ENCODE measurements around the gene RBL2. TPM values are rescaled to one million over a fixed set of nuclear protein-coding genes. Genes with fewer than 3 reads are reported as not detected.

Gene RBL2
- polyA plus RNA-seq, 1 donor from 2014 or later: 146 TPM

GRCh38 chr16:53529513-53529912, 95.2 kb downstream of the RBL2 start:
- Histone ChIP-seq H3K9me3 (ENCODE audit: low read length) (no peaks in the 10 kb centered on the region), H4K20me1 (ENCODE audit: insufficient read depth) (no peaks in the 10 kb centered on the region), H3F3A (ENCODE audit: insufficient read depth, low read length, poor library complexity, severe bottlenecking) (no peaks in the 10 kb centered on the region), H3K79me2 (replicated peaks; ENCODE audit: insufficient read depth, low read length) (no peaks in the 10 kb centered on the region), H3K9me2 (ENCODE audit: insufficient read depth, low read length) (no peaks in the 10 kb centered on the region), H2AFZ (ENCODE audit: low read depth, low read length) (no peak overlapping the region), H3K27me3 (ENCODE audit: insufficient read depth, low read depth, low read length) (no peaks in the 10 kb centered on the region), H3K36me3 (ENCODE audit: insufficient read depth, low read length) (no peaks in the 10 kb centered on the region), H3K9ac (ENCODE audit: low read length) (no peak overlapping the region), H3K4me3 (ENCODE audit: low read length) (peak overlapping the region; percentile 50), H3K4me2 (ENCODE audit: low read length) (peak overlapping the region; percentile 72), H3K27ac (ENCODE audit: low read length) (no peak overlapping the region)
- TF ChIP-seq EP300 (conservative IDR thresholded peaks at IDR 0.05; ENCODE audit: poor library complexity, severe bottlenecking) (peak; percentile 88), REST (IDR thresholded peaks at IDR 0.05; ENCODE audit: borderline replicate concordance) (peak; percentile 49), POLR2AphosphoS5 (IDR thresholded peaks at IDR 0.05) (peak; percentile 96), RAD21 (conservative IDR thresholded peaks at IDR 0.05) (no peak), CTCF (IDR thresholded peaks at IDR 0.05; ENCODE audit: poor library complexity, severe bottlenecking) (no peak)

- H3K4me3 ChIP-seq (ENCODE audit: low read length): no peak overlapping the region
- no peaks in the 10 kb centered on the region for H3K9me2 ChIP-seq (ENCODE audit: insufficient read depth, low read length)
- no peaks in the 10 kb centered on the region for H3K27me3 ChIP-seq (ENCODE audit: insufficient read depth, low read depth, low read length)
- H3K4me2 ChIP-seq (ENCODE audit: low read length): no peak overlapping the region
- TF ChIP-seq EZH2 (IDR thresholded peaks at IDR 0.05; ENCODE audit: borderline replicate concordance, insufficient read depth, low read length, poor library complexity, severe bottlenecking) (no peak), RAD21 (conservative IDR thresholded peaks at IDR 0.05) (no peak), SMC3 (conservative IDR thresholded peaks at IDR 0.05; ENCODE audit: poor library complexity) (no peak), POLR2AphosphoS5 (IDR thresholded peaks at IDR 0.05) (no peak), EP300 (conservative IDR thresholded peaks at IDR 0.05; ENCODE audit: poor library complexity, severe bottlenecking) (no peak), CTCF (IDR thresholded peaks at IDR 0.05; ENCODE audit: poor library complexity, severe bottlenecking) (no peak), MXI1 (conservative IDR thresholded peaks at IDR 0.05; ENCODE audit: poor library complexity, severe bottlenecking) (no peak), REST (IDR thresholded peaks at IDR 0.05; ENCODE audit: borderline replicate concordance) (no peak), TAF1 (IDR thresholded peaks at IDR 0.05; ENCODE audit: low read depth) (no peak)
- no peaks in the 10 kb centered on the region for H3K79me2 ChIP-seq (replicated peaks; ENCODE audit: insufficient read depth, low read length)
- H4K20me1 ChIP-seq (ENCODE audit: insufficient read depth): no peaks in the 10 kb centered on the region
- no peaks in the 10 kb centered on the region for H3F3A ChIP-seq (ENCODE audit: insufficient read depth, low read length, poor library complexity, severe bottlenecking)
- H3K9me3 ChIP-seq (ENCODE audit: low read length): no peaks in the 10 kb centered on the region
- no peaks in the 10 kb centered on the region for H3K36me3 ChIP-seq (ENCODE audit: insufficient read depth, low read length)
- no peak overlapping the region for H3K9ac ChIP-seq (ENCODE audit: low read length)
- no peak overlapping the region for H2AFZ ChIP-seq (ENCODE audit: low read depth, low read length)
- no peak overlapping the region for H3K27ac ChIP-seq (ENCODE audit: low read length)
Measured at GRCh38 chr16:53530046-53530445, 95.8 kb downstream of the RBL2 start.

Data from neural cell (in vitro differentiated cells).